Measurements from ENCODE around the gene PCDH9. TPM values are rescaled to one million over a fixed set of nuclear protein-coding genes. Genes with fewer than 3 reads are reported as not detected.

Gene PCDH9
- total and polyA plus RNA-seq, 9 donors, result 0.18 to 6.5 (median 1.3) TPM

- 35 to 44% (median 40%) methylated on average over 1 of the region's 1 CpG for whole genome bisulfite sequencing, 3 donors
- Histone ChIP-seq H3K27ac (no peak overlapping the region), H3K27me3 (no peaks in the 10 kb centered on the region), H3K36me3 (no peaks in the 10 kb centered on the region), H3K4me3 (no peak overlapping the region), H3K9me3 (no peaks in the 10 kb centered on the region), H3K4me1 (ENCODE audit: insufficient read depth) (no peaks in the 10 kb centered on the region)
- no peak for DNase-seq
- no peak for TF ChIP-seq POLR2A (IDR thresholded peaks at IDR 0.05)
- no peak for TF ChIP-seq CTCF (IDR thresholded peaks at IDR 0.05)
- no peak for TF ChIP-seq EP300 (IDR thresholded peaks at IDR 0.05)
- intact Hi-C loops (cut with DNase I), result no loop called here
Measured at GRCh38 chr13:67223742-67224141, 6.4 kb downstream of the PCDH9 start.

DNA sequence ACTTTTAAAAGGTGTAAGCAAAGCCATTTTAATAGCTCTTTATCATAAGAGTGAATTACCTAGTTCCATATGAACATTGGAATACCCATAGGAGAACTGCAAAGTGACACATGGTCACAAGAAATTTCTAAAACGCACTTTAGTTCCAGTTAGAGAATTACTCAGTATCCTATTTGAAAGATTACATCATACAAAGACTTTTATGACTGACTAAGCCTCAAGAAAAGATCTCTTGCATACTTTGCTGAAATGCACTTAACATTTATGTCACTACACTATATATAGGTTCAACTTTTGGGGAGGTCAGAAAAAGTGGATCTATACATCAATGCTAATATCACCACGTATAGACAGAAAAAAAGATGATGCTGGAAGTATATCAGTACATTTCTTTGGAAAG, 7.1 kb downstream of the PCDH9 start:
- no peaks in the 10 kb centered on the region for H3K27me3 ChIP-seq
- intact Hi-C loops (cut with DNase I), result no loop called here
- no peaks in the 10 kb centered on the region for H3K36me3 ChIP-seq
- DNase-seq, result no peak
- no peak overlapping the region for H3K27ac ChIP-seq
- WGBS, 3 donors, result 74 to 79% (median 76%) methylated on average over 2 of the region's 2 CpGs
- TF ChIP-seq CTCF (IDR thresholded peaks at IDR 0.05) (no peak), POLR2A (IDR thresholded peaks at IDR 0.05) (no peak), EP300 (IDR thresholded peaks at IDR 0.05) (no peak)
- no peak overlapping the region for H3K4me3 ChIP-seq
- no peaks in the 10 kb centered on the region for H3K4me1 ChIP-seq (ENCODE audit: insufficient read depth)
- no peaks in the 10 kb centered on the region for H3K9me3 ChIP-seq

DNA sequence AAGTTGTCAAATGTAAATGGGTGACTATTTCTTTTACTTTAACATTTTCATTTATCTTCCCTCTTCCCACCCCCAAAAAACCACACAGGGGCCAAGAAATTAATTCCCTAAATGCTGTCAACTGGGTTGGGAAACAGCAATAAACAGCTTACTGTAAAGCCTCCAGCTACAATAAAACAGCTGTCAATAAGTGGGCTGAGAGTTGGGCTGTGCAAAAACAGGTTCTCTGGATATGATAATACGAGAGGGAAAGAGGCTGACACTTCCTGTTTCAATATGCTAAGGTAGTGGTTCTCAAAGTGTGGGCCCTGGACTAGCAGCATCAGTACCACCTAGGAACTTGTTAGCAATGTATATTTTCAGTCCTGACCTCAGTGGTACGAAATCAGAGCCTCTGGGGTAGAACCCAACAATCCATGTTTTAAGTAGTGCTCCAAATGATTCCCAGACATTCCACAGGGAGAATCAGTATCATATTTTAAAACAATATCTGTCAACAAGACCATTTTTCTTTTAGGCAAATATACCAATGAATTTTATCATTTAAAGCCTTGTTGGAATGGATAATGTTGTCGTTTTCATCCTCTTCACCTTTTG, 8.4 kb downstream of the PCDH9 start:
- no peaks in the 10 kb centered on the region for H3K9me3 ChIP-seq
- intact Hi-C loops (cut with DNase I), result no loop called here
- TF ChIP-seq CTCF (IDR thresholded peaks at IDR 0.05), result no peak
- no peak for TF ChIP-seq POLR2A (IDR thresholded peaks at IDR 0.05)
- TF ChIP-seq EP300 (IDR thresholded peaks at IDR 0.05), result no peak
- H3K27me3 ChIP-seq, result no peaks in the 10 kb centered on the region
- H3K27ac ChIP-seq, result no peak overlapping the region
- no peak overlapping the region for H3K4me3 ChIP-seq
- H3K4me1 ChIP-seq (ENCODE audit: insufficient read depth), result no peaks in the 10 kb centered on the region
- no peak for DNase-seq
- H3K36me3 ChIP-seq, result no peaks in the 10 kb centered on the region
- 69 to 78% (median 78%) methylated on average over 3 of the region's 3 CpGs for WGBS, 3 donors

- WGBS, 3 donors, result 93 to 97% (median 96%) methylated on average over 1 of the region's 1 CpG
- no peaks in the 10 kb centered on the region for H3K4me1 ChIP-seq (ENCODE audit: insufficient read depth)
- no peaks in the 10 kb centered on the region for H3K36me3 ChIP-seq
- DNase-seq, result no peak
- TF ChIP-seq EP300 (IDR thresholded peaks at IDR 0.05) (no peak), CTCF (IDR thresholded peaks at IDR 0.05) (no peak), POLR2A (IDR thresholded peaks at IDR 0.05) (no peak)
- intact Hi-C loops (cut with DNase I), result no loop called here
- no peak overlapping the region for H3K27ac ChIP-seq
- H3K4me3 ChIP-seq, result no peak overlapping the region
- H3K9me3 ChIP-seq, result no peaks in the 10 kb centered on the region
- H3K27me3 ChIP-seq, result no peaks in the 10 kb centered on the region
Measured at GRCh38 chr13:67219113-67219512, 11.0 kb downstream of the PCDH9 start.
